ENCODE data around the gene SLC44A3. TPM values are rescaled to one million over a fixed set of nuclear protein-coding genes. Genes with fewer than 3 reads are reported as not detected.

The SLC44A3 gene
- total and polyA plus RNA-seq, 9 of the 15 experiments (the other 6 are each of a cell fraction or from before 2014, with no cell fraction given): not detected

- DNase-seq (ENCODE audit: extremely low read depth in 1 of 4, low spot score in 3 of 4) (no peak), FAIRE-seq (no peak), ATAC-seq (no peak)
- Histone ChIP-seq H3K79me2 (ENCODE audit: control insufficient read depth, insufficient read depth, low read length) (no peaks in the 10 kb centered on the region), H3K27me3 (ENCODE audit: control insufficient read depth in 2 of 2, insufficient read depth in 2 of 2, low read length in 2 of 2) (peaks cover 7 to 27% of the 10 kb centered on the region in 2 experiments), H3K9me1 (ENCODE audit: control insufficient read depth, insufficient read depth, low read length) (no peaks in the 10 kb centered on the region), H3K9me3 (replicated peaks; ENCODE audit: control insufficient read depth, insufficient read depth, low read depth, low read length) (no peaks in the 10 kb centered on the region), H3K9ac (ENCODE audit: insufficient read depth in 1 of 2, low read depth in 2 of 2, low read length in 2 of 2) (no peak overlapping the region), H3K4me3 (no peak overlapping the region), H3K4me2 (ENCODE audit: insufficient read depth, low read length) (no peak overlapping the region), H2AFZ (ENCODE audit: low read depth, low read length) (no peak overlapping the region), H3K36me3 (ENCODE audit: control insufficient read depth, insufficient read depth, low read length) (no peaks in the 10 kb centered on the region), H3K4me1 (replicated peaks in 1 of 2; ENCODE audit: control insufficient read depth in 2 of 2, insufficient read depth in 2 of 2, low read length in 2 of 2) (no peaks in the 10 kb centered on the region; a peak in 1 of 5 replicates), H4K20me1 (replicated peaks; ENCODE audit: control insufficient read depth, insufficient read depth, low read length) (no peaks in the 10 kb centered on the region), H3K27ac (ENCODE audit: extremely low read depth, low read depth, low read length) (no peak overlapping the region)
- BruUV-seq (replicated peaks): no TSS peak
- TF ChIP-seq HMG20A (CRISPR knock-in tag; conservative IDR thresholded peaks at IDR 0.05) (no peak), POLR2B (IDR thresholded peaks at IDR 0.05; ENCODE audit: low read depth, partially characterized antibody) (no peak), E2F3 (CRISPR knock-in tag; IDR thresholded peaks at IDR 0.05) (no peak), MCM3 (IDR thresholded peaks at IDR 0.05) (no peak), EZH2 (IDR thresholded peaks at IDR 0.05; ENCODE audit: borderline replicate concordance, low read depth, low read length) (no peak), ZNF212 (CRISPR knock-in tag; IDR thresholded peaks at IDR 0.05) (no peak), ZHX1 (conservative IDR thresholded peaks at IDR 0.05; ENCODE audit: low read length) (no peak), FOXJ3 (CRISPR knock-in tag; IDR thresholded peaks at IDR 0.05) (no peak), ZNF3 (CRISPR knock-in tag; IDR thresholded peaks at IDR 0.05) (no peak), RBM34 (IDR thresholded peaks at IDR 0.05; ENCODE audit: borderline replicate concordance, insufficient read depth, low read length) (no peak), ID3 (CRISPR knock-in tag; IDR thresholded peaks at IDR 0.05) (no peak), ID3 (tag; IDR thresholded peaks at IDR 0.05) (no peak), PHB2 (IDR thresholded peaks at IDR 0.05; ENCODE audit: low read depth) (no peak), HMBOX1 (IDR thresholded peaks at IDR 0.05) (no peak)
- POLR2A ChIA-PET: interaction anchor here (0.6 kb wide), 1 partner anchor 382 kb away, joined by 3 read pairs; the partner anchor contains the start of gene RWDD3
- CTCF ChIA-PET (ENCODE audit: low intra/inter-chr PET ratio): no interaction called here
- in situ Hi-C loops (cut with MboI) (loop anchor here (10.0 kb wide), 1 partner anchor 393 kb away; no protein-coding TSS in a partner anchor), intact Hi-C loops (cut with micrococcal nuclease) (no loop called here)
- WGBS (ENCODE audit: insufficient coverage, low coverage, missing lambda C conversion rate): 0% methylated on average over 1 of the region's 1 CpG
Observed at GRCh38 chr1:94851571-94851970, 31.4 kb downstream of the SLC44A3 start.

All from K562 (cell line).